Sigmoid colon (tissue), 4 donors: Measurements from ENCODE around the gene HSPB2.

ENCODE experiments used
- CTCF ChIP-seq, 4 experiments: fragments of 450-650 bp in 3 of 4; fragments of 200-600 bp in 1 of 4; IDR thresholded peaks; one replicate each; pipeline ENCODE4 v1.5.1; 2016 to 2019; ENCODE audit warnings: antibody characterized with exemption in 4 of 4, mild to moderate bottlenecking in 3 of 4, moderate library complexity in 2 of 4
- EP300 ChIP-seq, 4 donors: sonication (generic); formaldehyde crosslinking; IDR thresholded peaks; one replicate each; pipeline ENCODE4 v1.6.1; 2017; ENCODE audit warnings: antibody characterized with exemption in 4 of 4
- POLR2A ChIP-seq, 2 donors: fragments of 450-650 bp; IDR thresholded peaks; one replicate each; pipeline ENCODE4 v1.6.1; 2016; ENCODE audit warnings: antibody characterized with exemption in 2 of 2, mild to moderate bottlenecking in 2 of 2, moderate library complexity in 2 of 2
- POLR2AphosphoS5 ChIP-seq, 4 donors: sonication (generic); formaldehyde crosslinking; IDR thresholded peaks; one replicate each; pipeline ENCODE4 v1.6.1; 2017; ENCODE audit warnings: antibody characterized with exemption in 4 of 4

GRCh38 chr11:111886032-111886431 lies 26.5 kb upstream of the HSPB2 start:
- no peak for TF ChIP-seq POLR2A (IDR thresholded peaks at IDR 0.05)
- TF ChIP-seq CTCF (IDR thresholded peaks at IDR 0.05) = no peak
- TF ChIP-seq EP300 (IDR thresholded peaks at IDR 0.05) = no peak
- no peak for TF ChIP-seq POLR2AphosphoS5 (IDR thresholded peaks at IDR 0.05)
